8988T (cell line): ENCODE data around the gene SLC25A39.

Source experiments
- DNase-seq: peaks from one replicate; pipeline ENCODE4 v3.0.0; 2011

Gene SLC25A39

GRCh38 chr17:44272321-44272951 is 52.2 kb downstream of the SLC25A39 start:
- DNase-seq: no peak
